ENCODE results near the gene MTMR3.

GRCh38 chr22:29975494-29975893 lies 92.5 kb downstream of the MTMR3 start:
- TF ChIP-seq, protein P1, sequence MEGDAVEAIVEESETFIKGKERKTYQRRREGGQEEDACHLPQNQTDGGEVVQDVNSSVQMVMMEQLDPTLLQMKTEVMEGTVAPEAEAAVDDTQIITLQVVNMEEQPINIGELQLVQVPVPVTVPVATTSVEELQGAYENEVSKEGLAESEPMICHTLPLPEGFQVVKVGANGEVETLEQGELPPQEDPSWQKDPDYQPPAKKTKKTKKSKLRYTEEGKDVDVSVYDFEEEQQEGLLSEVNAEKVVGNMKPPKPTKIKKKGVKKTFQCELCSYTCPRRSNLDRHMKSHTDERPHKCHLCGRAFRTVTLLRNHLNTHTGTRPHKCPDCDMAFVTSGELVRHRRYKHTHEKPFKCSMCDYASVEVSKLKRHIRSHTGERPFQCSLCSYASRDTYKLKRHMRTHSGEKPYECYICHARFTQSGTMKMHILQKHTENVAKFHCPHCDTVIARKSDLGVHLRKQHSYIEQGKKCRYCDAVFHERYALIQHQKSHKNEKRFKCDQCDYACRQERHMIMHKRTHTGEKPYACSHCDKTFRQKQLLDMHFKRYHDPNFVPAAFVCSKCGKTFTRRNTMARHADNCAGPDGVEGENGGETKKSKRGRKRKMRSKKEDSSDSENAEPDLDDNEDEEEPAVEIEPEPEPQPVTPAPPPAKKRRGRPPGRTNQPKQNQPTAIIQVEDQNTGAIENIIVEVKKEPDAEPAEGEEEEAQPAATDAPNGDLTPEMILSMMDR (IDR thresholded peaks at IDR 0.05), result no peak
- TF ChIP-seq POLR2AphosphoS5 (IDR thresholded peaks at IDR 0.05), result no peak
- TF ChIP-seq EP300 (IDR thresholded peaks at IDR 0.05), result no peak
